Glutamatergic neuron (in vitro differentiated cells): Measurements from ENCODE around the gene RGPD4. TPM values are rescaled to one million over a fixed set of nuclear protein-coding genes. Genes with fewer than 3 reads are reported as not detected.

Experiments used
- DNase-seq: peaks from one replicate; pipeline ENCODE4 v3.0.0; 2022
- H3K27ac Mint-ChIP-seq: one replicate; pipeline ENCODE4 v1.8.0; 2020; ENCODE audit warnings: mild to moderate bottlenecking, mixed read lengths, inconsistent platforms; ENCODE audit not compliant: unreplicated experiment
- H3K27me3 Mint-ChIP-seq: one replicate; pipeline ENCODE4 v1.8.0; 2020; ENCODE audit warnings: mild to moderate bottlenecking, moderate library complexity, mixed read lengths, inconsistent platforms; ENCODE audit not compliant: unreplicated experiment
- H3K36me3 Mint-ChIP-seq: one replicate; pipeline ENCODE4 v1.8.0; 2020; ENCODE audit warnings: mild to moderate bottlenecking, mixed read lengths, inconsistent platforms; ENCODE audit not compliant: unreplicated experiment
- H3K4me1 Mint-ChIP-seq: one replicate; pipeline ENCODE4 v1.8.0; 2020; ENCODE audit warnings: mild to moderate bottlenecking, low read depth, mixed read lengths, inconsistent platforms; ENCODE audit not compliant: unreplicated experiment
- H3K4me3 Mint-ChIP-seq: one replicate; pipeline ENCODE4 v1.8.0; 2020; ENCODE audit warnings: mild to moderate bottlenecking, mixed read lengths, inconsistent platforms; ENCODE audit not compliant: unreplicated experiment
- H3K9me3 Mint-ChIP-seq: one replicate; pipeline ENCODE4 v1.8.0; 2020; ENCODE audit warnings: mild to moderate bottlenecking, moderate library complexity, mixed read lengths, inconsistent platforms; ENCODE audit not compliant: unreplicated experiment
- CTCF ChIP-seq: fragments of 200-600 bp; sonication (generic); IDR thresholded peaks from one replicate; pipeline ENCODE4 v1.5.0; 2021; ENCODE audit not compliant: partially characterized antibody, unreplicated experiment
- total RNA-seq: library from RNA; stranded (reverse); fragmentation: NEBNext Ultra II Directional; extraction: Animal tissue kit (Norgen Biotek cat#: 25700); gene quantifications from one replicate; pipeline ENCODE4 v1.2.1, GENCODE V29; 2021; ENCODE audit not compliant: unreplicated experiment

Gene RGPD4
- total RNA-seq, 1 donor from 2014 or later, result 0.12 TPM

DNA sequence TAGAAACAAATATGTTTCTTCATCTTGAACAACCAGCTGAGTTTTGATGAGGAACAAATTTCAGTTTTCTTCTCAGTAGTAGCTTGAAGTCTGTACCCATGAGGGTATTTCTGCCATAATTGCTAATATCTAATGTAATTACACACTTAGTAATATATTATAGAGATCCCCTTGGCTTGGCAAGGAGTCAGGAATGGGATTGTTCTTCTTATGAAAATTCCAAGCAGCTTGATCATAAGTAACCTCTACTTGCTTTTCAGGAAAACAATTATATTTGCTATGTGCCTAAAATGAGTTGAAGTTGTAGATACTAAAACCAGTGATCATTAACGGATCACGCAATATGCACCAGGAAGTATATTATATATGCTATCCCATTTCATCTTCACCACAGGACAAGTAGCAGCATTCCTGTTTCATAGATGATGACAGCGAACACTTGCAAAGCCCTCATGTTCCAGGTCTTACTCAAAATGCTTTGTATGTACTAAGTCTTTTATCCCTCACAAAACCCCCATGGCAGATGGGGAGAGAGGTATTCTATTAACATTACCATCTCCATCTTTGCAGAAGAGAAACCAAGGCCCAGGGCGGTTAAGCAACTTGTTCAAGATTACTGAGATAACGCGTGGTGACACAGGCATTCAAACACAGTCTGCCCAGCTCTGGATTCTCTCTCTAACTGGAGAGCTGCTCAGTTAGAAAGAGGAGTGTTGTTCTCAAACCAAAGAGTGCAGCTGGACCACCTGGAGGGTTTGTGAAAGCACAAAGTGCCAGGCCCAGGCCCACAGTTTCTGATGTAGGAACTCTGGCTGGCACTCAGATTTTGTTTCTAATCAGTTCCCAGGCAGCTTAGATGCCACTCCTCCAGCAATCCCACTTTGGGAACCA lies 21.8 kb upstream of the RGPD4 start:
- no peak for DNase-seq
- H3K9me3 Mint-ChIP-seq, result no peaks in the 10 kb centered on the region
- H3K27ac Mint-ChIP-seq, result no peak overlapping the region
- H3K4me1 Mint-ChIP-seq, result peaks cover 8% of the 10 kb centered on the region
- H3K4me3 Mint-ChIP-seq, result no peak overlapping the region
- no peak for TF ChIP-seq CTCF
- H3K36me3 Mint-ChIP-seq, result no peaks in the 10 kb centered on the region
- H3K27me3 Mint-ChIP-seq, result no peaks in the 10 kb centered on the region

- TF ChIP-seq CTCF, result no peak
- Mint-ChIP-seq H3K4me1 (peaks cover 15% of the 10 kb centered on the region), H3K9me3 (no peaks in the 10 kb centered on the region), H3K27me3 (no peaks in the 10 kb centered on the region), H3K4me3 (no peak overlapping the region), H3K27ac (no peak overlapping the region), H3K36me3 (no peaks in the 10 kb centered on the region)
- no peak for DNase-seq
Observed at GRCh38 chr2:107806901-107807300, 19.8 kb upstream of the RGPD4 start.

DNA sequence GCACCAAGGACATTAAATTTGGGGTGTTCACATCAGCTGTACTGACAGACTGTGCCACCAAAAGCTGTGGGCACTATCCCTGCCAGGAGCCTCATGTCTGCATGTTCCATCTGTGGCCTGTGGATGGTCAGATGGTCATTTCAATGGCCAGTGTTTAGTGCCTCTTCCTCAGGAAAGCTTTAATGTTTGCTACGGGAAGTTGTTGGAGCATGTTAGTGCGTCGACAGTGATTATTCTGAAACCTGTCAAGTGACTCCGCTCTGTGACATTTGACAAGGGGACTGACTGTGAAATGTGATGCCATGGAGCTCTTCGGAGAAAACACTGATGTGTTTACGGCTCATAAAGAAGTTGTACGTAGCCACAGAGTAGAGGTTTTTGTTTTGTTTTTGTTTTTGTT lies 18.7 kb upstream of the RGPD4 start:
- Mint-ChIP-seq H3K36me3 (no peaks in the 10 kb centered on the region), H3K4me1 (peaks cover 11% of the 10 kb centered on the region), H3K9me3 (no peaks in the 10 kb centered on the region), H3K27ac (no peak overlapping the region), H3K4me3 (no peak overlapping the region), H3K27me3 (no peaks in the 10 kb centered on the region)
- no peak for DNase-seq
- TF ChIP-seq CTCF, result no peak

DNA sequence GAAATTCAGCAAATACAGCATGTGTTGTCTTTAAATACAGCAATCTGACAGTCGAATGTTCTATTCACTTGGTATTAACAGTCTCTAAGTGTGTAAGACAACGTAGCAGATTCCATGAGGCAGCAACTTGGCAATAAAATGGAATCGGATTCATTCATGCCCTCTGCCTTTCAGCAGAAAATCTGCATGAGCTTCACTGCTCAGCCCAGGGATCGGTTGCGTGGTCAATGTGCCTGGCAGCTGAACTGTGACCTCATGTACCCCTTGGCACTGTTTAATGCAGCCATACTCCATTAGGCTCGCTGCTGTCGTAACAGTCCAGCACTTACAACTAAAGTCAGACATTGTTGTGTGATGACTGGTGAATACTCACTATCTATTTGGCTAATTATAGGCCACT lies 17.7 kb upstream of the RGPD4 start:
- DNase-seq, result no peak
- Mint-ChIP-seq H3K36me3 (no peaks in the 10 kb centered on the region), H3K27ac (no peak overlapping the region), H3K4me3 (no peak overlapping the region), H3K27me3 (no peaks in the 10 kb centered on the region), H3K4me1 (peaks cover 11% of the 10 kb centered on the region), H3K9me3 (no peaks in the 10 kb centered on the region)
- TF ChIP-seq CTCF, result no peak

GRCh38 chr2:107809835-107810234 lies 16.9 kb upstream of the RGPD4 start:
- no peak overlapping the region for H3K4me3 Mint-ChIP-seq
- H3K36me3 Mint-ChIP-seq, result no peaks in the 10 kb centered on the region
- peaks cover 11% of the 10 kb centered on the region for H3K4me1 Mint-ChIP-seq
- no peak for TF ChIP-seq CTCF
- H3K9me3 Mint-ChIP-seq, result no peaks in the 10 kb centered on the region
- no peak overlapping the region for H3K27ac Mint-ChIP-seq
- no peaks in the 10 kb centered on the region for H3K27me3 Mint-ChIP-seq
- DNase-seq, result no peak
